Measurements from ENCODE around the gene SLC39A5. TPM values are rescaled to one million over a fixed set of nuclear protein-coding genes. Genes with fewer than 3 reads are reported as not detected.
A peak's percentile ranks its signal among the peaks of the same experiment; 100 is the strongest.

SLC39A5 gene
- total and polyA plus RNA-seq, 2 of the 13 experiments (the other 11 are each of a cell fraction or from before 2014, with no cell fraction given): 59.7 to 101 TPM

DNA sequence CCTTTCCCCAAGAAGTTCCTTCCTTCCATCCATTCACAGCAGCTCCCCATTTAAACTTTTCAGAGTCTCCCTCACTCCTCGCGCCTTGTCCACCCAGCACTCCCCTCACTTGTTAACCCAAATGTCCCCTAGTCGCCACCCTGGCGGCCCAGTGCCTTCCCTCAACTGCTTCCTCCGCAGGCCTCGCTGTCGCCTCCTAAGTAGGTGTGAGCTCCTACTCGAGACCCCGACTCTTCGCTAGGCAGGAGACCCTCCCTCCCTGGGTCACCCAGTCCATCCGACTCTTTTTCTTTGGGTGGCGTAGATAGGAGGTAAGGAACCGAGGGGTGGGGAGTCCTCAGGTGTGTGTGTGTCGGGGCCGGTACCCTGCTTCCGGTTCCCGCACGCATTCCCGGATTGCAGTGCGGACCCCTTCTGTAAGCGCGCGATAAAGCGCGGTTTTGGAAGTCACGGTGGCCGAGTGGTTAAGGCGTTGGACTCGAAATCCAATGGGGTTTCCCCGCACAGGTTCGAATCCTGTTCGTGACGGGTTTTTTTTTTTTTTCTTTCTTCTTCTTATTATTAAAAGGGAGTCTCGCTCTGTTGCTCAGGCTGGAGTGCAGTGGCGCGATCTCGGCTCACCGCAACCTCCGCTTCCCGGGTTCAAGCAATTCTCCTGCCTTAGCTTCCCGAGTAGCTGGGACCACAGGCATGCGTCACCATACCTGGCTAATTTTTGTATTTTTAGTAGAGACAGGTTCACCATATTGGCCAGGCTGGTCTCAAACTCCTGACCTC lies 39.7 kb upstream of the SLC39A5 start (continued):
- TF ChIP-seq, protein P1, sequence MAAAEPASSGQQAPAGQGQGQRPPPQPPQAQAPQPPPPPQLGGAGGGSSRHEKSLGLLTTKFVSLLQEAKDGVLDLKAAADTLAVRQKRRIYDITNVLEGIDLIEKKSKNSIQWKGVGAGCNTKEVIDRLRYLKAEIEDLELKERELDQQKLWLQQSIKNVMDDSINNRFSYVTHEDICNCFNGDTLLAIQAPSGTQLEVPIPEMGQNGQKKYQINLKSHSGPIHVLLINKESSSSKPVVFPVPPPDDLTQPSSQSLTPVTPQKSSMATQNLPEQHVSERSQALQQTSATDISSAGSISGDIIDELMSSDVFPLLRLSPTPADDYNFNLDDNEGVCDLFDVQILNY (CRISPR knock-in tag; conservative IDR thresholded peaks at IDR 0.05): no peak
- TF ChIP-seq ATF1 (CRISPR knock-in tag; IDR thresholded peaks at IDR 0.05) (0 out of 2 replicates have a peak, but pooled peaks have one; percentile 39), ZNF552 (CRISPR knock-in tag; IDR thresholded peaks at IDR 0.05; ENCODE audit: borderline replicate concordance) (no peak), ERF (CRISPR knock-in tag; IDR thresholded peaks at IDR 0.05) (peak; percentile 79; the same call in 1 of the 2 replicates), RXRA (CRISPR knock-in tag; IDR thresholded peaks at IDR 0.05) (no peak), DRAP1 (CRISPR knock-in tag; IDR thresholded peaks at IDR 0.05) (peak; percentile 55), TAF1 (CRISPR knock-in tag; IDR thresholded peaks at IDR 0.05) (no peak), KAT8 (CRISPR knock-in tag; IDR thresholded peaks at IDR 0.05) (peak; percentile 64), MAFK (conservative IDR thresholded peaks at IDR 0.05 in 1 of 2, IDR thresholded peaks at IDR 0.05 in 1 of 2; ENCODE audit: low read length in 2 of 2) (no peak), KDM3A (CRISPR knock-in tag; IDR thresholded peaks at IDR 0.05; ENCODE audit: low read depth) (0 out of 2 replicates have a peak, but pooled peaks have one; percentile 17), ARNT2 (CRISPR knock-in tag; IDR thresholded peaks at IDR 0.05; ENCODE audit: low read depth) (peak; percentile 42; the same call in 1 of the 2 replicates), KMT2B (CRISPR knock-in tag; IDR thresholded peaks at IDR 0.05) (peak; percentile 83), ZKSCAN5 (CRISPR knock-in tag; IDR thresholded peaks at IDR 0.05) (peak; percentile 50; the same call in 1 of the 2 replicates), ZNF660 (CRISPR knock-in tag; IDR thresholded peaks at IDR 0.05; ENCODE audit: borderline replicate concordance, low read depth) (no peak), ZZZ3 (CRISPR knock-in tag; IDR thresholded peaks at IDR 0.05; ENCODE audit: borderline replicate concordance) (no peak)
- TF ChIP-seq, protein P2, sequence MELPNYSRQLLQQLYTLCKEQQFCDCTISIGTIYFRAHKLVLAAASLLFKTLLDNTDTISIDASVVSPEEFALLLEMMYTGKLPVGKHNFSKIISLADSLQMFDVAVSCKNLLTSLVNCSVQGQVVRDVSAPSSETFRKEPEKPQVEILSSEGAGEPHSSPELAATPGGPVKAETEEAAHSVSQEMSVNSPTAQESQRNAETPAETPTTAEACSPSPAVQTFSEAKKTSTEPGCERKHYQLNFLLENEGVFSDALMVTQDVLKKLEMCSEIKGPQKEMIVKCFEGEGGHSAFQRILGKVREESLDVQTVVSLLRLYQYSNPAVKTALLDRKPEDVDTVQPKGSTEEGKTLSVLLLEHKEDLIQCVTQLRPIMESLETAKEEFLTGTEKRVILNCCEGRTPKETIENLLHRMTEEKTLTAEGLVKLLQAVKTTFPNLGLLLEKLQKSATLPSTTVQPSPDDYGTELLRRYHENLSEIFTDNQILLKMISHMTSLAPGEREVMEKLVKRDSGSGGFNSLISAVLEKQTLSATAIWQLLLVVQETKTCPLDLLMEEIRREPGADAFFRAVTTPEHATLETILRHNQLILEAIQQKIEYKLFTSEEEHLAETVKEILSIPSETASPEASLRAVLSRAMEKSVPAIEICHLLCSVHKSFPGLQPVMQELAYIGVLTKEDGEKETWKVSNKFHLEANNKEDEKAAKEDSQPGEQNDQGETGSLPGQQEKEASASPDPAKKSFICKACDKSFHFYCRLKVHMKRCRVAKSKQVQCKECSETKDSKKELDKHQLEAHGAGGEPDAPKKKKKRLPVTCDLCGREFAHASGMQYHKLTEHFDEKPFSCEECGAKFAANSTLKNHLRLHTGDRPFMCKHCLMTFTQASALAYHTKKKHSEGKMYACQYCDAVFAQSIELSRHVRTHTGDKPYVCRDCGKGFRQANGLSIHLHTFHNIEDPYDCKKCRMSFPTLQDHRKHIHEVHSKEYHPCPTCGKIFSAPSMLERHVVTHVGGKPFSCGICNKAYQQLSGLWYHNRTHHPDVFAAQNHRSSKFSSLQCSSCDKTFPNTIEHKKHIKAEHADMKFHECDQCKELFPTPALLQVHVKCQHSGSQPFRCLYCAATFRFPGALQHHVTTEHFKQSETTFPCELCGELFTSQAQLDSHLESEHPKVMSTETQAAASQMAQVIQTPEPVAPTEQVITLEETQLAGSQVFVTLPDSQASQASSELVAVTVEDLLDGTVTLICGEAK (IDR thresholded peaks at IDR 0.05): no peak
- TF ChIP-seq, protein P2 (CRISPR knock-in tag; IDR thresholded peaks at IDR 0.05): 0 out of 2 replicates have a peak, but pooled peaks have one; percentile 21

Measured in HepG2 (cell line).